ENCODE results near the gene WNT9B. TPM values are rescaled to one million over a fixed set of nuclear protein-coding genes. Genes with fewer than 3 reads are reported as not detected.
A peak's percentile ranks its signal among the peaks of the same experiment; 100 is the strongest.
"Not testable (repeated sequence)": the region's sequence is repeated elsewhere in the genome, so short reads cannot be mapped to it uniquely, and the experiment has no call there.

Gene WNT9B
- total and polyA plus RNA-seq, 4 experiments from 2014 or later: not detected

DNA sequence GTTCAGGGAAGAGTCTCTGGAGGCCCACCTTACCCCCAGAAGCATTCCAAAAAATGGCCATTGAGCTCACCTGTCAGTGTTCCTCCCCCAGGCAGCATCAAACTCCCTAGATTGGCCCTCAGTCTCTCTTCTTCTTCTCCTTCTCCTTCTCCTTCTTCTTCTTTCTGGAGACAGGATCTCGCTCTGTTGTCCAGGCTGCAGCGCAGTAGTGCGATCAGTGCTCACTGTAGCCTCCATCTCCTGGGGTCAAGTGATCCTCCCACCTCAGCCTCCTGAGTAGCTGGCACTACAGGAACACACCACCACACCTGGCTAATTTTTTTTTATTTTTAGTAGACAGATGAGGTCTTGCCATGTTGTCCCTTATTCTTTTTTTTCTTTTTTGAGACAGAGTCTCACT is 16.5 kb upstream of the WNT9B start:
- H3K27me3 ChIP-seq (ENCODE audit: insufficient read depth, low read length): no peaks in the 10 kb centered on the region
- ChIA-PET POLR2A (ENCODE audit: partially characterized antibody) (no interaction called here), CTCF (ENCODE audit: partially characterized antibody) (interaction anchor here (0.6 to 1.0 kb wide), 2 partner anchors 22 to 104 kb away, joined by 3 read pairs; no protein-coding TSS in a partner anchor)
- Mint-ChIP-seq H3K4me3 (no peak overlapping the region), H3K9me3 (no peaks in the 10 kb centered on the region), H3K27ac (no peak overlapping the region), H3K36me3 (no peaks in the 10 kb centered on the region), H3K27me3 (peaks cover 3 to 20% of the 10 kb centered on the region in 2 donors), H3K4me1 (peaks cover 0 to 5% (median 3%) of the 10 kb centered on the region in 4 donors)
- DNase-seq: no peak
- H3K4me3 ChIP-seq (ENCODE audit: low read length in 2 of 2): no peak overlapping the region
- no peak overlapping the region for H3K27ac ChIP-seq (ENCODE audit: low read depth, low read length)
- intact Hi-C loops (cut with micrococcal nuclease): no loop called here
- H3K36me3 ChIP-seq (ENCODE audit: insufficient read depth, low read length): no peaks in the 10 kb centered on the region
- no peaks in the 10 kb centered on the region for H3K9me3 ChIP-seq (ENCODE audit: control insufficient read depth in 1 of 2, low read length in 2 of 2)
- no peaks in the 10 kb centered on the region for H3K4me1 ChIP-seq (ENCODE audit: insufficient read depth, low read length)

DNA sequence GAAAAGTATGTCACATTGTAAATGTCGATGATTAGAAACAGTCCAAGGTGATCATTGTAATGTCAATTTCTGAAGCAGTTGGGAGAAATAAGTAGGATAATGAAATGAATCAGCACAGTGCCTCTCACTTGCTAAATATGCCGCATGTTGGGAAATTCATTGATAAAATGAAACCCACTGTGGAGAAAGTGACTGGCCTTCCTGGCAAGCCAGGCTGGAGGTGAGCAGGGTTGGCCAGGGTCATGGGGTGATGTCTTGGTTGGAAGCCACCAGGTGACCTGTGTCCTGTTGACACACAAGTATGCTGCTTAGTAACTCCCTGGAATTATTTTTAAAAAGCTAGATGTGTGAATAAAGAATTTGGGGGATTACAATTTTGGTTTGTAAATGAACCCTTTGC is 14.9 kb upstream of the WNT9B start:
- ChIA-PET CTCF (ENCODE audit: partially characterized antibody) (interaction anchor here (2.0 kb wide), 1 partner anchor 9 kb away, joined by 4 read pairs; no protein-coding TSS in a partner anchor), POLR2A (ENCODE audit: partially characterized antibody) (interaction anchor here (1.0 kb wide), 1 partner anchor 10 kb away, joined by 3 read pairs; no protein-coding TSS in a partner anchor)
- intact Hi-C loops (cut with micrococcal nuclease): no loop called here

DNA sequence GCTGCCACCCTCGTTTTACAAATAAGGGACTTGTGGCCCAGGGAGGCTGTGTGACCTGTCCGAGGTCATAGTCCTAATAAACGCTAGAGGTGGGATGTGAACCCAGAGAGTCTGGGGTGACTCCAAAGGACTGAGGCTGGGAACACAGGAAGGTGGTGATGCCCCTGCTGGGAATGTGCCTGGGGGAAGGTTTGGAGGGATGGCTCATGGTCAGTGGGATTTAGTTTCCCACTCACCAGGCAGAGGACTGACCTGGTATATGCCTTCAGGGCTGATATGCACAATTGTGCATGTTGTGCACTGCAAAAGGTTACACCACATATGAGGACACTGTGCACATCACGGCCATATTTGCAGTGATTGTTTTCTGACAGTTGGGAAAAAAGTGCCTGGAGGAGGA is 13.9 kb upstream of the WNT9B start:
- H3K9me3 ChIP-seq (ENCODE audit: control insufficient read depth in 1 of 2, low read length in 2 of 2): no peaks in the 10 kb centered on the region
- H3K36me3 ChIP-seq (ENCODE audit: insufficient read depth, low read length): no peaks in the 10 kb centered on the region
- POLR2A ChIA-PET (ENCODE audit: partially characterized antibody): no interaction called here
- H3K4me3 Mint-ChIP-seq: no peak overlapping the region
- intact Hi-C loops (cut with micrococcal nuclease): no loop called here
- H3K36me3 Mint-ChIP-seq: no peaks in the 10 kb centered on the region
- CTCF ChIA-PET (ENCODE audit: partially characterized antibody): no interaction called here
- H3K27ac Mint-ChIP-seq: no peak overlapping the region
- H3K27me3 ChIP-seq (ENCODE audit: insufficient read depth, low read length): peaks cover 7% of the 10 kb centered on the region
- peaks cover 20 to 29% of the 10 kb centered on the region in 2 donors for H3K27me3 Mint-ChIP-seq
- H3K27ac ChIP-seq (ENCODE audit: low read depth, low read length): no peak overlapping the region
- H3K4me1 ChIP-seq (ENCODE audit: insufficient read depth, low read length): no peaks in the 10 kb centered on the region
- H3K4me1 Mint-ChIP-seq: peaks cover 0 to 10% (median 3%) of the 10 kb centered on the region in 4 donors
- peaks cover 0 to 8% (median 3%) of the 10 kb centered on the region in 8 donors for H3K9me3 Mint-ChIP-seq
- H3K4me3 ChIP-seq (ENCODE audit: low read length in 2 of 2): no peak overlapping the region
- DNase-seq: no peak

More for the DNA sequence above, 14.9 kb upstream of the WNT9B start:
- no peaks in the 10 kb centered on the region for H3K4me1 ChIP-seq (ENCODE audit: insufficient read depth, low read length)
- H3K36me3 ChIP-seq (ENCODE audit: insufficient read depth, low read length): no peaks in the 10 kb centered on the region
- Mint-ChIP-seq H3K9me3 (peaks cover 0 to 4% (median 2%) of the 10 kb centered on the region in 8 donors), H3K36me3 (no peaks in the 10 kb centered on the region), H3K27ac (peak overlapping the region in 1 of 7 donors; percentile 73), H3K4me1 (peaks cover 0 to 10% (median 3%) of the 10 kb centered on the region in 4 donors), H3K27me3 (peaks cover 16 to 29% of the 10 kb centered on the region in 2 donors), H3K4me3 (no peak overlapping the region)
- peaks cover 7% of the 10 kb centered on the region for H3K27me3 ChIP-seq (ENCODE audit: insufficient read depth, low read length)
- no peaks in the 10 kb centered on the region for H3K9me3 ChIP-seq (ENCODE audit: control insufficient read depth in 1 of 2, low read length in 2 of 2)
- H3K4me3 ChIP-seq (ENCODE audit: low read length in 2 of 2): no peak overlapping the region
- DNase-seq: no peak
- no peak overlapping the region for H3K27ac ChIP-seq (ENCODE audit: low read depth, low read length)

DNA sequence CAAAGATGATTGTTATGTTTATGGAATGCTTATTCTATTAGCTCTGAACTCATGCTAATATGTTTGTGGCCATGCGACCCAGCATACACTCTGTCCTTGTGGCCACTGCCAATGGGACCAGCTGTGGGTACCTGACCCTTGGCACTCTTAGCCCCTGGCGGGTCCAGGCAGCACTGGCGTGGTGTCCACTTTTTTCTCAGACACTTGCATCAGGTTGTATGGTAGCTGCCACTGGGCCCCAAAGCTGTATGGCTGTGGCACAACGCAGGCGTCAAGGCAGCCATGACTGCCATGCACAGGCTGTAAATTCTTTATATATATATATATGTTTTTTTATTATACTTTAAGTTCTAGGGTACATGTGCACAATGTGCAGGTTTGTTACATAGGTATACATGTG is 12.2 kb upstream of the WNT9B start:
- intact Hi-C loops (cut with micrococcal nuclease): no loop called here
- H3K4me1 Mint-ChIP-seq: peaks cover 0 to 10% (median 3%) of the 10 kb centered on the region in 4 donors
- no peak overlapping the region for H3K4me3 Mint-ChIP-seq
- no peak overlapping the region for H3K4me3 ChIP-seq (ENCODE audit: low read length in 2 of 2)
- H3K4me1 ChIP-seq (ENCODE audit: insufficient read depth, low read length): no peaks in the 10 kb centered on the region
- no peak for DNase-seq
- POLR2A ChIA-PET (ENCODE audit: partially characterized antibody): no interaction called here
- peaks cover 7% of the 10 kb centered on the region for H3K27me3 ChIP-seq (ENCODE audit: insufficient read depth, low read length)
- peaks cover under 1 to 23% (median 15%) of the 10 kb centered on the region in 8 donors for H3K9me3 Mint-ChIP-seq
- H3K36me3 ChIP-seq (ENCODE audit: insufficient read depth, low read length): no peaks in the 10 kb centered on the region
- H3K27ac ChIP-seq (ENCODE audit: low read depth, low read length): no peak overlapping the region
- no peak overlapping the region for H3K27ac Mint-ChIP-seq
- H3K27me3 Mint-ChIP-seq: peaks cover 24 to 34% of the 10 kb centered on the region in 2 donors
- CTCF ChIA-PET (ENCODE audit: partially characterized antibody): no interaction called here
- peaks cover 3% of the 10 kb centered on the region in 2 donors for H3K36me3 Mint-ChIP-seq
- H3K9me3 ChIP-seq (ENCODE audit: control insufficient read depth in 1 of 2, low read length in 2 of 2): peaks cover 0 to 10% of the 10 kb centered on the region in 2 donors

DNA sequence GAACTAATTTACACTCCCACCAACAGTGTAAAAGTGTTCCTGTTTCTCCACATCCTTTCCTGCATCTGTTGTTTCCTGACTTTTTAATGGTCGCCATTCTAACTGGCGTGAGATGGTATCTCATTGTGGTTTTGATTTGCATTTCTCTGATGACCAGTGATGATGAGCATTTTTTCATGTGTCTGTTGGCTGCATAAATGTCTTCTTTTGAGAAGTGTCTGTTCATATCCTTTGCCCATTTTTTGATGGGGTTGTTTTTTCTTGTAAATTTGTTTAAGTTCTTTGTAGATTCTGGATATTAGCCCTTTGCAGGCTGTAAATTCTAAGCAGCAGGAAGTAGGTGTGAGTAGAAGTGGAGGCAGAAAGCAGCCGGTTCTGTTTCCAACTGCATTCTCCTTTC is 10.8 kb upstream of the WNT9B start:
- H3K36me3 ChIP-seq (ENCODE audit: insufficient read depth, low read length); H3K4me1 ChIP-seq (ENCODE audit: insufficient read depth, low read length); H3K27ac ChIP-seq (ENCODE audit: low read depth, low read length); H3K36me3 Mint-ChIP-seq; intact Hi-C loops (cut with micrococcal nuclease); DNase-seq; H3K27ac Mint-ChIP-seq; H3K4me3 ChIP-seq (ENCODE audit: low read length in 2 of 2); POLR2A ChIA-PET (ENCODE audit: partially characterized antibody); H3K27me3 ChIP-seq (ENCODE audit: insufficient read depth, low read length); H3K4me1 Mint-ChIP-seq: not testable (repeated sequence)
- CTCF ChIA-PET (ENCODE audit: partially characterized antibody): interaction anchor here (1.1 kb wide), 1 partner anchor 10 kb away, joined by 4 read pairs; no protein-coding TSS in a partner anchor
- Mint-ChIP-seq H3K9me3 (peaks cover 2 to 23% (median 16%) of the 10 kb centered on the region in 8 donors), H3K4me3 (peak overlapping the region in 1 of 8 donors; percentile 41), H3K27me3 (peaks cover 24 to 37% of the 10 kb centered on the region in 2 donors)
- H3K9me3 ChIP-seq (ENCODE audit: control insufficient read depth in 1 of 2, low read length in 2 of 2): peaks cover 0 to 10% of the 10 kb centered on the region in 2 donors

DNA sequence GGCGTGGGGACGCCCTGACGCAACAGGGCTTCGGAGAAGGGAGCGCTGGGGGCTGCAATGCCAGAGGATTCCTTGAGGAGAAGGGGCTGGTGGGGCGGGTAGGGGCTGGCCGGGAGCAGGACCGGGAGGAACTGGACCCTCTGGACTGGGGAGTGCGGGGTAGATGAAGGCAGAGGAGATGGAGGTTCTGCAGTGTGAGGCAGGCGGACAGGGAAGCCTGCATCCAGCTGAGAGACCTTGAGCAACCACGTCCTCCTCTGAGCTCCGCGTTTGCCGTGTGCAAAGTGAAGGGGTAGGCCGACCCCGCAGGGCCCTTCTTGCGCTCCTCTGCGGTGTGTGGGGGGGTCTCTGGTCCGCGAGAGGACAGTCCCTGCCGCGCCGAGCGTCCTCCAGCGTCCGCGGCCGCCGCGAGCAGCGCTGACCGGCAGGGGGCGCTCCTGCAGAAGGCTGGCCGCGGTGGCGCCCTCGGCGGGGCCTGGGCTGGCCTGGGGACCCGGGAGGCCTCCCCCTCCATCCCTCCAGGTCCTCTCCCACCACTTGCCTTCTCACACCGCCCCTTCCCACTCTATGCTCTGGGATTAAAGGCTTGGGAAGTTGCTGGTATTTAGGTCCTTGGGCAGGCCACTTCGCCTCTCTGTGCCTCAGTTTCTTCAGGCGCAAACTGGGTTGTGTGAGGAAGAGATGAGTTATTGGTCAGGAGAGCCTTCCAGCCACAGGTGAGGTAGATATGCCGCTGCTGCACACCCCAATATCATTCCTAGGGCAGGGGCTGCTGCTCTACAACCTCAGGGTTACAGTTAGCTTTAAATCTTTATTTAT is 9.6 kb upstream of the WNT9B start:
- Mint-ChIP-seq H3K36me3 (peaks cover 3% of the 10 kb centered on the region in 2 donors), H3K27ac (no peak overlapping the region), H3K4me1 (peaks cover 0 to 5% (median under 1%) of the 10 kb centered on the region in 4 donors), H3K4me3 (no peak overlapping the region), H3K27me3 (peaks cover 30 to 37% of the 10 kb centered on the region in 2 donors), H3K9me3 (peaks cover 2 to 23% (median 16%) of the 10 kb centered on the region in 8 donors)
- H3K9me3 ChIP-seq (ENCODE audit: control insufficient read depth in 1 of 2, low read length in 2 of 2): peaks cover 0 to 10% of the 10 kb centered on the region in 2 donors
- H3K36me3 ChIP-seq (ENCODE audit: insufficient read depth, low read length): no peaks in the 10 kb centered on the region
- CTCF ChIA-PET (ENCODE audit: partially characterized antibody): interaction anchor here (1.1 to 2.3 kb wide), 8 partner anchors 8 to 101 kb away, joined by 4 to 9 read pairs (median 6); no protein-coding TSS in a partner anchor
- intact Hi-C loops (cut with micrococcal nuclease): loop anchor here (1.0 kb wide), 1 partner anchor 99 kb away; no protein-coding TSS in a partner anchor
- no peak overlapping the region for H3K27ac ChIP-seq (ENCODE audit: low read depth, low read length)
- POLR2A ChIA-PET (ENCODE audit: partially characterized antibody): interaction anchor here (0.6 to 1.2 kb wide), 2 partner anchors 99 to 121 kb away, joined by 3 to 4 read pairs; no protein-coding TSS in a partner anchor
- peaks cover 9% of the 10 kb centered on the region for H3K27me3 ChIP-seq (ENCODE audit: insufficient read depth, low read length)
- no peaks in the 10 kb centered on the region for H3K4me1 ChIP-seq (ENCODE audit: insufficient read depth, low read length)
- no peak for DNase-seq
- no peak overlapping the region for H3K4me3 ChIP-seq (ENCODE audit: low read length in 2 of 2)

DNA sequence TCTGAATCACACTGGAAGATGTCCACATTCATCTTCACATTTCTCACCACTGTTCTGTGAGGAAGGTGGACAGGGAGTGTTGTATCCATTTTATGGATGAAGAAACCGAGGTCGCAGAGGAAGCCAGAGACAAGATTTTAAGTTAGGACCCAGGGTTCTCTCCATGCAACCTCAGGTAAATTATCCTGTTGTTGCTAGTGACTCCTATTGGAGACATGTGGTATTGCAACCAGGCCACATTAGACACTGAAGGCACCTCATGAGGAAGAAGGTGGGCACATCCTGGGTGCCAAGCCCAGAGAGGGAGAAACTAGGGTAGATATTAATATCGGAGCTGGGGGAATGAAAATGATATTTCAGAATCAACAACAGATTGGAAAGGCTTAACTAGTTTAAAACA is 8.5 kb upstream of the WNT9B start:
- CTCF ChIA-PET (ENCODE audit: partially characterized antibody): interaction anchor here (1.2 to 2.3 kb wide), 7 partner anchors 10 to 100 kb away, joined by 4 to 9 read pairs (median 6); no protein-coding TSS in a partner anchor
- peaks cover 3% of the 10 kb centered on the region in 2 donors for H3K36me3 Mint-ChIP-seq
- DNase-seq: no peak

More for the DNA sequence above, 8.5 kb upstream of the WNT9B start:
- peaks cover 0 to 5% (median under 1%) of the 10 kb centered on the region in 4 donors for H3K4me1 Mint-ChIP-seq
- Histone ChIP-seq H3K36me3 (ENCODE audit: insufficient read depth, low read length) (no peaks in the 10 kb centered on the region), H3K4me1 (ENCODE audit: insufficient read depth, low read length) (no peaks in the 10 kb centered on the region), H3K9me3 (ENCODE audit: control insufficient read depth in 1 of 2, low read length in 2 of 2) (peaks cover 0 to 10% of the 10 kb centered on the region in 2 donors), H3K4me3 (ENCODE audit: low read length in 2 of 2) (no peak overlapping the region), H3K27me3 (ENCODE audit: insufficient read depth, low read length) (peaks cover 9% of the 10 kb centered on the region), H3K27ac (ENCODE audit: low read depth, low read length) (no peak overlapping the region)
- POLR2A ChIA-PET (ENCODE audit: partially characterized antibody): interaction anchor here (1.2 kb wide), 1 partner anchor 98 kb away, joined by 3 read pairs; no protein-coding TSS in a partner anchor
- H3K27me3 Mint-ChIP-seq: peaks cover 33 to 41% of the 10 kb centered on the region in 2 donors
- intact Hi-C loops (cut with micrococcal nuclease): no loop called here
- no peak overlapping the region for H3K27ac Mint-ChIP-seq
- H3K9me3 Mint-ChIP-seq: peaks cover 2 to 23% (median 16%) of the 10 kb centered on the region in 8 donors
- H3K4me3 Mint-ChIP-seq: peak overlapping the region in 1 of 8 donors; percentile 66

All from CD4-positive, alpha-beta memory T cell (primary cell).